GM23338 (cell line): ENCODE measurements around the gene TCF7L2. TPM values are rescaled to one million over a fixed set of nuclear protein-coding genes. Genes with fewer than 3 reads are reported as not detected.
A peak's percentile ranks its signal among the peaks of the same experiment; 100 is the strongest.

Source experiments
- ATAC-seq: fragments of 200-7000 bp; cut with Tn5 transposase; 3 replicates; pipeline ENCODE4 v1.9.1; 2020
- DNase-seq: peaks from one replicate; pipeline ENCODE4 v3.0.0-alpha.2; 2015; ENCODE audit warnings: low spot score
- H2AFZ ChIP-seq: fragments of 200-600 bp; sonication (generic); 2 replicates; pipeline ENCODE4 v1.8.0; 2016; ENCODE audit warnings: antibody characterized with exemption, mild to moderate bottlenecking, moderate library complexity
- H3F3A ChIP-seq: fragments of 200-600 bp; sonication (generic); replicated peaks from 2 replicates; pipeline ENCODE4 v1.8.0; 2017; ENCODE audit warnings: antibody characterized with exemption, mixed run types, low read depth
- H3K27ac ChIP-seq: fragments of 200-600 bp; sonication (generic); 2 replicates; pipeline ENCODE4 v1.6.1; 2016; ENCODE audit warnings: low read depth
- H3K27me3 ChIP-seq: fragments of 200-600 bp; sonication (generic); 2 replicates; pipeline ENCODE4 v1.8.0; 2016; ENCODE audit warnings: mild to moderate bottlenecking, mixed run types, moderate library complexity; ENCODE audit not compliant: insufficient read depth
- H3K36me3 ChIP-seq: fragments of 200-600 bp; sonication (generic); 2 replicates; pipeline ENCODE4 v1.8.0; 2016; ENCODE audit warnings: mild to moderate bottlenecking; ENCODE audit not compliant: insufficient read depth
- H3K4me1 ChIP-seq: fragments of 200-600 bp; sonication (generic); 2 replicates; pipeline ENCODE4 v1.8.0; 2016; ENCODE audit warnings: mild to moderate bottlenecking, moderate library complexity; ENCODE audit not compliant: insufficient read depth
- H3K4me2 ChIP-seq: fragments of 200-600 bp; sonication (generic); 2 replicates; pipeline ENCODE4 v1.7.1; 2017; ENCODE audit warnings: mixed run types
- H3K4me3 ChIP-seq: fragments of 200-600 bp; sonication (generic); 2 replicates; pipeline ENCODE4 v1.6.1; 2016; ENCODE audit warnings: mixed run types
- H3K79me2 ChIP-seq: fragments of 200-600 bp; sonication (generic); replicated peaks from 2 replicates; pipeline ENCODE4 v1.8.0; 2017; ENCODE audit warnings: mild to moderate bottlenecking; ENCODE audit not compliant: insufficient read depth
- H3K9me2 ChIP-seq: fragments of 200-600 bp; sonication (generic); 2 replicates; pipeline ENCODE4 v1.8.0; 2017; ENCODE audit not compliant: insufficient read depth
- H4K20me1 ChIP-seq: fragments of 200-600 bp; sonication (generic); replicated peaks from 2 replicates; pipeline ENCODE4 v1.8.0; 2017; ENCODE audit warnings: mild to moderate bottlenecking; ENCODE audit not compliant: insufficient read depth
- H3K27ac Mint-ChIP-seq: 2 replicates; pipeline ENCODE4 v1.8.0; 2020; ENCODE audit warnings: inconsistent platforms, mild to moderate bottlenecking, moderate library complexity, mixed read lengths
- H3K27me3 Mint-ChIP-seq: 3 replicates; pipeline ENCODE4 v1.8.0; 2022; ENCODE audit warnings: low read depth, mild to moderate bottlenecking, moderate library complexity, mixed read lengths, inconsistent platforms; ENCODE audit not compliant: insufficient read depth, poor library complexity
- H3K36me3 Mint-ChIP-seq: 3 replicates; pipeline ENCODE4 v1.8.0; 2021; ENCODE audit warnings: low read depth, mild to moderate bottlenecking, inconsistent platforms, moderate library complexity, mixed read lengths
- H3K4me1 Mint-ChIP-seq: 3 replicates; pipeline ENCODE4 v1.8.0; 2020; ENCODE audit warnings: mild to moderate bottlenecking, inconsistent platforms, mixed read lengths
- H3K4me3 Mint-ChIP-seq: 3 replicates; pipeline ENCODE4 v1.8.0; 2021; ENCODE audit warnings: moderate library complexity, mild to moderate bottlenecking, inconsistent platforms, mixed read lengths
- H3K9me3 Mint-ChIP-seq: 3 replicates; pipeline ENCODE4 v1.8.0; 2020; ENCODE audit warnings: moderate library complexity, mild to moderate bottlenecking, inconsistent platforms, mixed read lengths
- CREB1 ChIP-seq: fragments of 250-450 bp; sonication (Bioruptor Pico); IDR thresholded peaks from 2 replicates; pipeline ENCODE4 v1.5.0; 2020; ENCODE audit warnings: low read depth, mild to moderate bottlenecking, moderate library complexity
- ETS1 ChIP-seq: IDR thresholded peaks from 2 replicates; pipeline ENCODE4 v1.6.1; 2016; ENCODE audit warnings: antibody characterized with exemption
- EZH2 ChIP-seq: fragments of 200-600 bp; sonication (generic); IDR thresholded peaks from one replicate; pipeline ENCODE4 v1.8.0; 2017; ENCODE audit warnings: antibody characterized with exemption, mild to moderate bottlenecking, low read depth; ENCODE audit not compliant: unreplicated experiment
- JUNB ChIP-seq: IDR thresholded peaks from one replicate; pipeline ENCODE4 v1.6.1; 2016; ENCODE audit warnings: antibody characterized with exemption; ENCODE audit not compliant: unreplicated experiment
- NANOG ChIP-seq: IDR thresholded peaks from 2 replicates; pipeline ENCODE4 v1.6.1; 2016; ENCODE audit warnings: antibody characterized with exemption, borderline replicate concordance
- POLR2AphosphoS5 ChIP-seq: IDR thresholded peaks from 2 replicates; pipeline ENCODE4 v1.6.1; 2016; ENCODE audit warnings: antibody characterized with exemption, low read depth
- STAT1 ChIP-seq: IDR thresholded peaks from one replicate; pipeline ENCODE4 v1.6.1; 2016; ENCODE audit warnings: antibody characterized with exemption; ENCODE audit not compliant: unreplicated experiment
- ZNF114 ChIP-seq: fragments of 250-450 bp; sonication (Bioruptor Pico); IDR thresholded peaks from 2 replicates; pipeline ENCODE4 v1.5.0; 2020; ENCODE audit warnings: mild to moderate bottlenecking, moderate library complexity
- ZNF331 ChIP-seq: fragments of 250-450 bp; sonication (Bioruptor Pico); IDR thresholded peaks from 2 replicates; pipeline ENCODE4 v1.5.0; 2020; ENCODE audit warnings: low read depth, mild to moderate bottlenecking, moderate library complexity
- ZNF462 ChIP-seq: fragments of 250-450 bp; sonication (Bioruptor Pico); IDR thresholded peaks from 2 replicates; pipeline ENCODE4 v1.5.0; 2020; ENCODE audit warnings: mild to moderate bottlenecking, moderate library complexity
- polyA plus RNA-seq: library from polyadenylated mRNA; unstranded; fragments of >200 nt; fragmentation: Nextera tagmentation; extraction: Ambion mirVana; gene quantifications from 2 replicates; pipeline ENCODE4 v1.2.1, GENCODE V29; 2016
- total RNA-seq: library from RNA; depleted of rRNA; stranded (reverse); fragments of >200 nt; shearing (Covaris generic); gene quantifications from 2 replicates; pipeline ENCODE4 v1.2.3, GENCODE V29; 2014
- TF ChIP-seq, protein P1 (sequence below), 2 experiments: fragments of 200-600 bp in 1 of 2; sonication (generic) in 1 of 2; conservative IDR thresholded peaks; 2 replicates each; pipeline versions ENCODE4 v1.5.1 to v1.6.1; 2016 to 2017; ENCODE audit warnings: antibody characterized with exemption in 2 of 2, low read depth in 2 of 2, mild to moderate bottlenecking in 2 of 2, moderate library complexity in 1 of 2
- TF ChIP-seq, protein P2 (sequence below): IDR thresholded peaks from one replicate; pipeline ENCODE4 v1.6.1; 2018; ENCODE audit warnings: antibody characterized with exemption; ENCODE audit not compliant: unreplicated experiment

TCF7L2 gene
- total and polyA plus RNA-seq, 2 experiments from 2014 or later, result 32.2 to 80.8 TPM

DNA sequence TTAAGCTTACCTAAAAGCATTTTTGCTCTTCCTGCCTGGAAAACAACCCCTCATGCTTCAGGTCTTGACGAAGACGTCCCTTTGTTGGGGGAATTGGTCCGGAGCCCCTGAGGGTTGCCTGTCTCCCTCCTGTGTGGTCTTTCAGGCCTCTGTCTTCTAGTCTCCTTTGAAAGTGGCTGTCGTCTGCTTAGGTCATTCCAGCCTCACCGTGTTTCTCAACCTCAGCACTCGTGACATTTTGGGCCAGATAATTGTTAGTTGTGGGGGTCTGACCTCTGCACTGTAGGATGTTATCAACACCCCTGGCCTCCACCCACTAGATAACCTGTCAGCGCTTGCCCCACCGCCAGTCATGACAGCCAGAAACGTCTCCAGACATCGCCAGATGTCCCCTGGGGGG is 219.1 kb downstream of the TCF7L2 start:
- H3K27ac ChIP-seq, result peak overlapping the region; percentile 85; the same call in 1 of the 2 replicates
- ATAC-seq, result peak; percentile 17

More for the DNA sequence above, 219.1 kb downstream of the TCF7L2 start:
- peaks cover 10% of the 10 kb centered on the region for H3K36me3 Mint-ChIP-seq
- H3K27ac Mint-ChIP-seq, result peak overlapping the region; percentile 66
- Histone ChIP-seq H4K20me1 (peaks cover 4% of the 10 kb centered on the region), H3K27me3 (no peaks in the 10 kb centered on the region), H3K4me3 (no peak overlapping the region), H3K79me2 (no peaks in the 10 kb centered on the region), H3F3A (peaks cover 8% of the 10 kb centered on the region; the same call in 1 of the 2 replicates), H3K9me2 (peaks cover 3% of the 10 kb centered on the region; the same call in 1 of the 2 replicates), H3K36me3 (no peaks in the 10 kb centered on the region), H3K4me1 (peaks cover 52% of the 10 kb centered on the region), H2AFZ (no peak overlapping the region), H3K4me2 (peak overlapping the region; percentile 34; the same call in 1 of the 2 replicates)
- H3K4me1 Mint-ChIP-seq, result peaks cover 60% of the 10 kb centered on the region
- DNase-seq, result no peak
- H3K4me3 Mint-ChIP-seq, result peak overlapping the region; percentile 6; the same call in 1 of the 3 replicates
- H3K9me3 Mint-ChIP-seq, result no peaks in the 10 kb centered on the region
- H3K27me3 Mint-ChIP-seq, result peaks cover 25% of the 10 kb centered on the region
- TF ChIP-seq EZH2 (no peak), ETS1 (no peak), STAT1 (no peak), CREB1 (CRISPR knock-in tag) (no peak), ZNF114 (CRISPR knock-in tag) (no peak), JUNB (no peak), POLR2AphosphoS5 (no peak), NANOG (no peak), ZNF331 (CRISPR knock-in tag) (no peak), ZNF462 (CRISPR knock-in tag) (no peak)
- TF ChIP-seq, protein P1, sequence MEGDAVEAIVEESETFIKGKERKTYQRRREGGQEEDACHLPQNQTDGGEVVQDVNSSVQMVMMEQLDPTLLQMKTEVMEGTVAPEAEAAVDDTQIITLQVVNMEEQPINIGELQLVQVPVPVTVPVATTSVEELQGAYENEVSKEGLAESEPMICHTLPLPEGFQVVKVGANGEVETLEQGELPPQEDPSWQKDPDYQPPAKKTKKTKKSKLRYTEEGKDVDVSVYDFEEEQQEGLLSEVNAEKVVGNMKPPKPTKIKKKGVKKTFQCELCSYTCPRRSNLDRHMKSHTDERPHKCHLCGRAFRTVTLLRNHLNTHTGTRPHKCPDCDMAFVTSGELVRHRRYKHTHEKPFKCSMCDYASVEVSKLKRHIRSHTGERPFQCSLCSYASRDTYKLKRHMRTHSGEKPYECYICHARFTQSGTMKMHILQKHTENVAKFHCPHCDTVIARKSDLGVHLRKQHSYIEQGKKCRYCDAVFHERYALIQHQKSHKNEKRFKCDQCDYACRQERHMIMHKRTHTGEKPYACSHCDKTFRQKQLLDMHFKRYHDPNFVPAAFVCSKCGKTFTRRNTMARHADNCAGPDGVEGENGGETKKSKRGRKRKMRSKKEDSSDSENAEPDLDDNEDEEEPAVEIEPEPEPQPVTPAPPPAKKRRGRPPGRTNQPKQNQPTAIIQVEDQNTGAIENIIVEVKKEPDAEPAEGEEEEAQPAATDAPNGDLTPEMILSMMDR (conservative IDR thresholded peaks at IDR 0.05; ENCODE audit: low read depth in 2 of 2), result no peak
- TF ChIP-seq, protein P2, sequence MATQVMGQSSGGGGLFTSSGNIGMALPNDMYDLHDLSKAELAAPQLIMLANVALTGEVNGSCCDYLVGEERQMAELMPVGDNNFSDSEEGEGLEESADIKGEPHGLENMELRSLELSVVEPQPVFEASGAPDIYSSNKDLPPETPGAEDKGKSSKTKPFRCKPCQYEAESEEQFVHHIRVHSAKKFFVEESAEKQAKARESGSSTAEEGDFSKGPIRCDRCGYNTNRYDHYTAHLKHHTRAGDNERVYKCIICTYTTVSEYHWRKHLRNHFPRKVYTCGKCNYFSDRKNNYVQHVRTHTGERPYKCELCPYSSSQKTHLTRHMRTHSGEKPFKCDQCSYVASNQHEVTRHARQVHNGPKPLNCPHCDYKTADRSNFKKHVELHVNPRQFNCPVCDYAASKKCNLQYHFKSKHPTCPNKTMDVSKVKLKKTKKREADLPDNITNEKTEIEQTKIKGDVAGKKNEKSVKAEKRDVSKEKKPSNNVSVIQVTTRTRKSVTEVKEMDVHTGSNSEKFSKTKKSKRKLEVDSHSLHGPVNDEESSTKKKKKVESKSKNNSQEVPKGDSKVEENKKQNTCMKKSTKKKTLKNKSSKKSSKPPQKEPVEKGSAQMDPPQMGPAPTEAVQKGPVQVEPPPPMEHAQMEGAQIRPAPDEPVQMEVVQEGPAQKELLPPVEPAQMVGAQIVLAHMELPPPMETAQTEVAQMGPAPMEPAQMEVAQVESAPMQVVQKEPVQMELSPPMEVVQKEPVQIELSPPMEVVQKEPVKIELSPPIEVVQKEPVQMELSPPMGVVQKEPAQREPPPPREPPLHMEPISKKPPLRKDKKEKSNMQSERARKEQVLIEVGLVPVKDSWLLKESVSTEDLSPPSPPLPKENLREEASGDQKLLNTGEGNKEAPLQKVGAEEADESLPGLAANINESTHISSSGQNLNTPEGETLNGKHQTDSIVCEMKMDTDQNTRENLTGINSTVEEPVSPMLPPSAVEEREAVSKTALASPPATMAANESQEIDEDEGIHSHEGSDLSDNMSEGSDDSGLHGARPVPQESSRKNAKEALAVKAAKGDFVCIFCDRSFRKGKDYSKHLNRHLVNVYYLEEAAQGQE, result no peak
